ENCODE results near the gene SOX30.

The SOX30 gene

DNA sequence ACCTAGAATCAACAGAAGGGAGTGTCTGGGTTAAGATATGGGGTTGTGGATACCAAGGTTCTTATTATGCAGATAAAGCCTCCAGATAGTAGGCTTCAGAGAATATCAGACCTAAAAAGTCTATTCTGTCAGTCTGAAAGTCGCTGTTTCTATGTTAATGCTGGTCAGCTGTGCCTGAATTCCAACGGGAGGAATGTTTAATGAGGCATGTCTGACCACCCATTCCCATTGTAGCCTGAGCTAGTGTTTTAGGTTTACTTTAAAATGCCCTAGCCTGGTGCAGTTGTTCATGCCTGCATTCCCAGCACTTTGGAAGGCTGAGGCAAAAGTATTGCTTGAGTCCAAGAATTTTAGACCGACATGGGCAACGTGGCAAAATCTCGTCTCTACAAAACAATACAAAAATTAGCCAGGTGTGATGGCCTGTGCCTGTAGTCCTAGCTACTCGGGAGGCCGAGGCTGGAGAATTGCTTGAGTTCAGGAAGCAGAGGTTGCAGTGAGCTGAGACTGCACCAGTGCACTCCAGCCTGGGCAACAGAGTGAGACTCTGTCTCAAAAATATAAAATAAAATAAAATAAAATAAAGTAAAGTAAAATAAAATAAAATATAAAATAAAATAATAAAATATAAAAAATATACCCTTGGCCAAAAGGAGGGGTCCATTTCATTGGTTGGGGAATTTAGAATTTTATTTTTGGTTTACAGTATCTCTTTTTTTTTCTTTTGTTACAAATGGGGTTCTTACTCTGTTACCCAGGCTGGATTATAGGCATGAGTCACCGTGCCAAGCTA is 7.8 kb upstream of the SOX30 start:
- DNase-seq = no peak

DNA sequence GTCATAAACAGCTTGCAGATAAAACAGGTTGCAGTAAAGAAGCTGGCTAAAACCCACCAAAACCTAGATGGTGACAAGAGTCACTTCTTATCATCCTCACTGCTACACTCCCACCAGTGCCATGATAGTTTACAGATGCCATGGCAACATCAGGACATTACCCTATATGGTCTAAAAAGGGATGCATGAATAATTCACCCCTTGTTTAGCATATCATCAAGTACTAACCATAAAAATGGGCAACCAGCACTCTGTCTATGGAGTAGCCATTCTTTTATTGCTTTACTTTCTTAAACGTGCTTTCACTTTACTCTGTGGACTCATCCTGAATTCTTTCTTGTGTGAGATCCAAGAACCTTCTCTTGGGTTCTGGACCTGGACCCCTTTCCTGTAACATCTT is 6.7 kb upstream of the SOX30 start:
- DNase-seq = no peak

DNA sequence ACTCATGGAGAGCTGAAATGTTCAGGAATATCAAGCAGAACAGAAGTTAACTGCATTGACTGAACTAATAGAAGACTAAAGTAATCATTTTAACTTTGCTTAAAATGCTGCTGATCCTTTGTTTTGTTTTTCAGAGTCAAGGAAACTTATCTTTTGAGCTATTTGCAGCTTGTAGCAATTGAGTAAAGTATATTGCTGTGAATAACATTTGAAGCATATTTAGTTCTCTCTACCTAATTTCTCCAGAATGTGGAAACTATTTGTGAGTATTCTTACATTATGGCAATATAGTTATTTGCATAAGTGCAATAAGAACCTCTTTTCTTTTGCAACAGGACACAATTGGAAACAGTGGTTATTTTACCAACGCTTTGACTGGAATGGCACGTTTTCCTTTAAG is 5.3 kb upstream of the SOX30 start:
- no peak for DNase-seq

DNA sequence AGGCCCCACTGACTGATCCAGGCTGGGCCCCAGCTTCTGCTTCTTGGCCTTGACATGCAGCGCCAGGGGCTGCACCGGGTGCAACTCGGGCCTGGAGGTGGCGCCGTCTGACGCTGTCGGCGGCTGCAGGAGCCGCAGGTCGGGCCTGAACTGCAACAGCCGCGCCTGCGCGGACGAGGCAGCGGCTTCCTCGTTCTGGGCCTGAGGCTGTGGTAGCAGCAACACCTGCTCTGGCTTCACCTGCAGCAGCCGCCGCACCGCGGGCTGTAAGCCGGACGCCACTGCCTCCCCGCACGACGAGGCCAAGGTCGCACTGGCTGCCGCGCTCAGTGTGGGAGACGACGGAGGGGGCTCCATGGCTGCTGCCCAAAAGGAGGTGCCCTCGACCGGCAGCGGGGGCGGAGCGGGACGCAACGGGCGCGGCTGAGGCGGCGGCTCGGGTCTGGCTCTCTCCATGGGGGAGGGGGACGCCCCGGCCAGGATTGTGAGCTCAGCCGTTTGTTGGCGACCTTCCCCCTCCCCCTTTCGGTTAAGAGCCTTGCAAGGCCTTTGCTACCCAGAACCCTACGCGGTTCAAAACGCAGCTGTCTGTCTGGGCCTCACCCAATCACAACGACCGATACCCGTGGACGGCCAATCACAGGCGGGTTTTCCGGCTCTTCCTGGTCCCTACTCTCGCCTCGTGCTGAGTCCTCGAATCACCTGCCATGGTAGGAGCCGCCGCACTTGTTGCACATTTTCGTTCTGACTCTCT is 438 bp downstream of the SOX30 start:
- DNase-seq = peak; percentile 62

DNA sequence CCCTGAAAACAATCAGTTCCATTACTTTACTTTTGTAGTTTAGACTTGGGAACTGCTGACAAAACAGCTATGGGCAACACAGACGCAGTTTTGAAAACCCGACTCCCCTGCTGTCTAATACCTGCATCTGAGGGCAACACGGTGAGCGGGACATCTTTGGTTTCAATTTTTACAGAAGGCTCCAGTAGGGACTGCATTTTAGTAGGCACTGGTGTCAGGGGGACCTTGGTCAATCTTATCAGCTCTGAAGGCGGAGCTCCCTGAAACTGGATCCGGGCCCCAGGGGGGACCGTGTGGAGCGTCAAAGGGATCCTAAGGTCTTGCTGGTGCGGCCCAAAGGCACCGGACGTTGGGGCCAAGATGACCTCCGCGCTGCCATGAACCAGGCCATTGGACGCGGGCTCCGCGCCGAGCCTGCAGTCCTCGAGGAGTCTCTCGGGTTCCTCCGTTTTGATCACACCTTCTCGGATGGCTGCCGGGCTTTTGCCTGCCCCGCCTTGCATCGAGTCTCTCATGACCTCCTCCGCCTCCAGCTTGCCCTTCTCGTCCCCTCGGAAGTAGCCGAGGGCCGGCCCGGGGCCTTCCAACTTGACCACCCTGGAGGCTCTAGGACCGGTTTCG is 1.1 kb downstream of the SOX30 start:
- DNase-seq = no peak

DNA sequence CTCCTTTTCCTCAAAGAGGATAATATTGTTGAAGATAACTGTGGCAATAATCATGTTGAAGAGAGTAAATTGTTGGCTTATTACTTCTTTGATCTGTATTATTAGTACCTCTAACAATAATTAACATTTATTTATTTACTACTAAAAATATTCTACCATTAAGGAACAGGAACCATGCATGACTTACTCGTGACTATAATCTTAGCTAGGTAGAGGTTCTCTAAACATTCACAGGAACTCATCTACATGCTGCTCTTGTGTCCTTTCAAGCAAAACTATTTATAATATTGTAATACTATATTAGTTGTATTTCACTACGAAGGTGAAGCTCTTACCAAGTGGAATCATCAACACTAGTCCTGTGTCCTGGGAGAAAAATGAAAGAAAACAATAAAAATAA is 3.1 kb downstream of the SOX30 start:
- no peak for DNase-seq

DNA sequence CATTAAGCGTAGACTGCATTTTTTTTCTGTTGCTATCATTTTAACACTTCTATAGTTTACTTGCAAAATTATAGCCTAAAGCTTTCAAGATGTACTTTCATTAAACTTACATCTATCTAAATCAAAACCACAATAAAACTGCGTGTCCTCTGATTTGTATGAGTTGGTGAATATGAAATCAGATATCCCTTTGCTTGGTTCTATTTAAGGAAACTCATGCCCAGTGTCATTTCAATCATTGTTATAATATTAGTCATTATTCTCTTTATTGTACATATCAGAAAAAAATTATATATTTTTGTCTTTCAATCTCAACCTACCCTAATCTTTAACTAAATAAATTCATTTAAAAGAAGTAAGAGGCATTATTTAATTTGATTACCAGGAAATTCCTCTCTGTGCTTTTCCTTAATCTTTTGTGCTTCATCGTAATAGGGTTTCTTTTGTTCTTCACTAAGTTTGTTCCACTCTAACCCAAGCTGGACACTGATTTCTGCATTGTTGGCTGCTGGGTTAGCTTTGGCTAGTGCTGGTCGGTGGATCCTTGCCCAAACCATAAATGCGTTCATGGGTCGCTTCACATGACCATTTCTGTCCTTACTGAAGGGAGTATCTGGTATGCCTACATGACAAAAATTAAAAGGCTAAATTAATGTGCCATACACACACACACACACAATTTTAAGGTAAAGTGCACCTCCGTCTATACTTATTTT is 3.8 kb downstream of the SOX30 start:
- no peak for DNase-seq

DNA sequence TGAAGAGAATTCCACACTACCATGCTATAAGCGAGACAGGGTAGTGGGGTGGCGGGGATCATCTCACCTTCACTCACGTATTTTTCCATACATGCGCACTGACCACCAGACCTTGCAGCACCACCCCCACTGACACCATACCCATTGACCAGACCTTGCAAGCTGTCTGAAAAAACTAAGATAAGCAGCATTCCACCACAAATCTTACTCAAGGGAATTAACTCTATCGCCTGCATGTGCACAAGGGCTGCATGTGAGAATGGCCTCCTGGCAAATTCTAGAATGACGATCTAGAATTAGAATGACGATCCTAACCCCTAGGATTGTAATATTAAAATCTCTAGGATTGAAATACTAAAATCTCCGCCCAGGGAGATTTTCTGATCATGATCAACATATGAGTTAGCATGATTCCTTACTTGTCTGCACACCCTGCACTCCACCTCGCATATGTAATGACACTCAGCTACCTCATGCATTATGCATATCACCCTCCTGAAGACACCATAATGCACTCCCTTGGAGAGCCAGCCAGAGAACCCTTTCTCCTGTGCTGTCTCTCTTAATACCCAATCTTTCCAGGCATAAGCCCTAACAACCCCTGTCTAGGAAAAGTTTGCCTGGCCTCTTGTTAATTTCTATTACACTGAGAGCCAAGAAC is 11.7 kb downstream of the SOX30 start:
- DNase-seq = no peak

DNA sequence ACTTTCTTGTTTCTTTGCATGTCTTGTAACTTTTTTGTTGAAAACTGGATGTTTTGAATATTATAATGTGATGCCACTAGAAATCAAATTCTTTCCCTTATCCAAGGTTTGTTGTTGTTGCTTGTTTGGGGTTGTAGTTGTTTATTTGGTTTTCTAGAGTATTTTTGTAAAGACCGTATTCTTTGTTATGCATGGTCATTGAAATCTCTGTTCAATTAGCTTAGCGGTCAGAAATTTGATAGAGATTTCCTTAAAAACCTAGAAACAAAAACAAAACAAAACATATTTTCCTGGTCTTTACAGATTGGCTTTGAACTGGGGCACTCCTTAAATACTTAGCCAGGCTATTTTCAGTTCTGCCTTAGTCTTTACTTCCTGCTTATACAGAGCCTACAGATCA is 21.9 kb downstream of the SOX30 start:
- no peak for DNase-seq

DNA sequence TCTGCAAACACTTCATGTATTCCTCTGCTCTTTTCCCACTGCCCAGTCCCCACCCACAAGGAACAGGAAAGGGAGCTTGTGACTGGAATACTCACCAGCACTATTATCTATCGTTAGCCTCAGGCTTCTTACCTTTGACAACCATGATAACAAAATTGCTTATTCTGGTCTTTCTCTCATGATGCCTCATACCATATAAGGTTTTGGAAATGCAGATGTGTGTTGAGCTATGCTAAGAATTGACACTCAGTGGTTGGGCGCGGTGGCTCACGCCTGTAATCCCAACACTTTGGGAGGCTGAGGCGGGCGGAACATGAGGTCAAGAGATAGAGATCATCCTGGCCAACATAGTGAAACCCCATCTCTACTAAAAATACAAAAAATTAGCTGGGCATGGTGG is 25.4 kb downstream of the SOX30 start:
- no peak for DNase-seq

DNA sequence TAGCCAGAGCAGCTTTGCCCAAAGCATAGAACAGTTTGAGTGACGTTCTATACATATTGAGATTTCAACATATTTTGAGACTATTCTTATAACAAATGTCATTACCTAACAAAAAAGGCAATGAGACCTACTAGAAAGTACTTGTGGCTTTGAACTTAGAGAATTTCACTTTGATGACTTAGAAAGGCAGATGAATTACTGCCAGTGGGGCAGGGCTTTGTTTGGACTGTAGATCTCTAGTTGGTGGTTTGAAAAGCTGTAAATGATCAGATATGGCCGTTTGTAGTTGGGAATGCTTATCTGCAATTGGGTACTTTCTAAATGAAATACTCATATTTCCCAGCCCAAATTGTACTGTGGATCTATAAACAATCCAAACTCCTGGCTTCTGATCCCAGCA is 28.1 kb downstream of the SOX30 start:
- no peak for DNase-seq

DNA sequence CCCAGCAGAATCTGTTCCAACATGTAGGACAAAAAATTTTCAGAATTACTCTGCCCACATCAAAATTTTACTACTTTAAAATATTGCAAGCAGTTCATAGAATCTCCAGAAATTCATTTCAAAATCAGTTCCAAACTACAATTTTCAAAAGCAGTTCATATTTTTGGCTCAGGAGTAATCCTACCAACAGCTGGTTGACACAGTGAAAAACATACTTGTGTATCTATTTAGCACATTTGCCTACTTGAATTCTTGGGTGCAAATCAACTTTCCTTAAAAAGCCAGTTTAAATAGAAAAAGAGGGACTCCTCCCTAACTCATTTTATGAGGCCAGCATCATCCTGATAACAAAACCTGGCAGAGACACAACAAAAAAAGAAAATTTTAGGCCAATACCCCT is 31.5 kb downstream of the SOX30 start:
- no peak for DNase-seq

DNA sequence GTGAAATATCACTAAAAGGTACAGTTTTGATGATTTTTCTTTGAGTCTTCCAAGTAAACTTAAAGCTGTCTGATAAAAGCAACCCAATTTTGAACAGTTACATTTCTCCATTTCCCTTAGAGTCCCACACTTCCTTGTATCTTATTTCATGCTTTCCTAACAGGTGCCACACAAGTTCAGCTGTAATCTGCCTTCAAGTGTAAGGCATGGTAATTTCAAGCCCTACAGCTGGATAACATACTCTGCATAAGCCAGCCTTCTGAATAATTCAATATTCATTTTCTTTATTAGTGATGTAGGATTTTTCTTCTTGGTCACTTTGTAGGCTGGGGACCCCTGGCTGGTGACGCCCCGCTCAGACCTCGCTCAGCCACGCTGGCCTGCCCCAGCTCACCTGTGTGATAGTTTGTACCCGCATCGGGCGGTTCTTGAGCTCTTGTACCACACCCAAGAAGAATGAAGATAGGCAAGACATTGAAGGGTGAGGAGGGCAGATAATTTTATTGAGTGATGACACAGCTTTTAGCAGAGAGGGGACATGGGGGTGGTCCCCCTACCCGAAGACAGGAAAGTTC is 34.0 kb downstream of the SOX30 start:
- no peak for DNase-seq

DNA sequence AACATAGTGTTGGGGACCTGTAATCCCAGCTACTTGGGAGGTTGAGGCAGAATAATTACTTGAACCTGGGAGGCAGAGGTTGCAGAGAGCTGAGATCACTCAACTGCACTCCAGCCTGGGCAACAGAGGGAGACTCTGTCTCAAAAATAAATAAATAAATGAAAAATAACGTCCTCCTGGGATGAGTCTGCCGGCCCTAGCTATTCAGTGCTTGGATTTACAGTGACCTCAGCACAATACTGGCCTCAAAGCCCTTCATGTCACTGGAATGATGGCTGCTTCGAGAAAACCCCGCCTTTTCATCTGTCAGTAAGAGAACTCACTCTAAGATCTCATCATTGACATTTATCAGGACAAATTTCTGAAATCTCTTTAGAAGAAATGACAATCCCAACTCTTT is 35.5 kb downstream of the SOX30 start:
- no peak for DNase-seq

DNA sequence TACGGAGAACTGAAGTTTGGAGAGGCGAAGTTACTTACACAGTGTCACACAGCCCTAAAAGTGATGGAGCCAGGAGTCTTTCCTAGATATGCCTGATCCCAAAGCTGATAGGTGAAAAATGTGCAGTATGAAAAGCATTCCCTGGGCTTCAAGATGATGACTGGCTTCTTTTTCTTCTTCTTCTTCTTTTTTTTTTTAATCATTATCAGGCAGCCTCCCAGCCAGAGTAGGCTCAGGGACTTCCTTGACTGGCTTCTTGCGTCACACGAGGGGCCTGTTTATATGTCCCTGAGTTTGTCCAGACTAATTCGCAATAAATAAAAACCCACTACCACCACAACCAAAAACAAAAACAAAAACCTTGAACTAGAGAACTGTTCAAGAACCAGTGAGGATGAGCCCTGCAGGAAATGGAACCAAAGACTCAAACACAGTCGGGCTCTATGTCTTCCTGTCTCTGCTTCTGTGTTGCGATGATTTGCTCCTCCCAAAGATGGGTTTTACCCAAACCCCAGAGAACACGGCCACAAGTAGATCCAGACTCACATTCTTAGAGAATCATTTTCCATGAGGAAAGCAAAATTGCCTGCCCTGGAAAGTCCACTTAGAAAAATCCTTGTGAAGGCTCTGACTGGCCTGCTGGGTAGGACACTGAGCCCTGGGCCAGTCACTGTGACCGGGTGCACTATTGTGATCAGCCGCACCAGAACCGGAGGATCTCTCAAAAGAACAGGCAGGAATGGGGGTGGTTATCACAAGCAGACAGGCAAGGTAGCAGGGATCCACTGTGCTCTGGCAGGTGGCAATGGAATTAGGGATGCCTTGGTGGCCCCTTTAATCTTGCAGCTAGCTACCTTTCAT is 38.6 kb downstream of the SOX30 start:
- DNase-seq = no peak

DNA sequence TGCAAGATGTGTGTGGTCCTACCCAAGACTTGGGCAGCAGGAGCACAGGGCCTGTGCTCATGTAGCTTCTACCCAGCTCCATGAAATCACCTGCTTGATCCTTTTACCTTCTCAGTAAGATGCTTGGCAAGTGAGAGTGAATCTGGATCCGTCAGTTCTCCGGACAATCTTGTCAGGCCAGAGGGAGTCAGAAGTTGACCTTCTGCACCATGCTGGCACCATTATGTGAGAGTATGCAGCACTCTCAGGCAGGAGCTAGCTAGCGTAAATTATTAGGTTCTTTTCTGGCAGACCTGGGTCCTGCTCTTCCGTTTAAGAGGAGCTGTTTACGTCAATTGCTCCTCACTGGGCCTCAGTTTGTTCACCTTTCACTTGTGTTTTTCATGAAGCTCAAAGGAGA is 39.7 kb downstream of the SOX30 start:
- DNase-seq = no peak

DNA sequence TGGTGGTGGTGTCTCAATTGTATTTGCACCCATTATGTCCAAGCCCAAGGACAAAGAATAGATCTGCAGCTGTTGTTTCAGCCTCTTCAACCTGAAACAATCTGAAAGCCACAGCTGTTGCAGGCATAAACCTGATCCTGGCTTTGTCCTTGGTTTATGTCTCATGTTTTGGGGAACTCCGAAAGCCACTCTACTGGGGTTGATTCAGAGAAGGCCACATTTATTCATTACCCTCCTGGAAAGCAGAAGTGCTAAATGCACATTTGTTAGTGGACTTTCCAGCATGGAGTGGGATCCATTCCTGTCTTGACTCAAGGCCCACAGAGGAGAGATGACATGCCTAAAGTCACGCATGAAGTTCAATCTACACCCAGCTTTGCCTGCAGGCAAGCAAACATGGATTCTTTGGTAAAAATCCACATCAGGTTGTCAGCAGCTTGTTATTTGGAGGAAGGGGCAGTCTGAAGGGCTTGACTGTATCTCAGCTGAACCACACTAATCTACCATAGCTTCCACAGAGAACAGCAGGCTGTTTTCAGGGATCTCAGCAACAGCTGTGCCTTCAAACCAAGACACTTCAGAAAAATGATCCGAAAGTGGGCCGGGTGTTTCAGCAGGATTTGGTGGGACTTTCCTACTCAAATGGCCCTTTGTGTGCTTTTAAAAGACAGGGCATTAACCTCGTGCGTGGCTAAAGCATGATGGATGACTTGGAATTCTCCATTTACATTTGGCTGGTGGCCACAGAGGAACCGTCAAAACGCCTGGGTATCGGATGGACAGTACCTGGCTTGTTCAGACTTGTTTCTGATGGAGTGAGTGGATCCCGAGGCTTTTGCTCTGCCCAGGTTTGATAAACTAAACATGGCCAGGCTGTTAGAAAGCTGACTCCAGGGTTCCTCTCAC is 40.4 kb downstream of the SOX30 start:
- DNase-seq = no peak

DNA sequence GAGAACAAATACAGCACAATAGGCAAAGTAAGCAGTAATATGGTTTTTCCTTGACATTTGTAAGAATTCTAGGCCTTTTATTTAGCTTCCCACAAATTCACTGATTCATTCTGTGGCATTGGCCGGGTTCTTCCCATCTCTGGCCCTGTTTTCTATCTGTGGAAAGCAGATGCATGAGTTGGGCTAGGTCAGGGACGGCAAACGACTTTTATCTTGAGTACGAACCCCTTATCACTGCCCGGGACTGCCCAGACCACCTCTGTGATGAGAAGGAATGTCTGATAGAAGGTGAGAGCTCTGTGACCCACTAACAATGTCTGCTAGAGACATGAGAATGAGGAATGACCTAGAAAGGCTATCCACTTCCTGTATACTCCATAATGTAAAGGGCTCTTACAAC is 41.2 kb downstream of the SOX30 start:
- no peak for DNase-seq

DNA sequence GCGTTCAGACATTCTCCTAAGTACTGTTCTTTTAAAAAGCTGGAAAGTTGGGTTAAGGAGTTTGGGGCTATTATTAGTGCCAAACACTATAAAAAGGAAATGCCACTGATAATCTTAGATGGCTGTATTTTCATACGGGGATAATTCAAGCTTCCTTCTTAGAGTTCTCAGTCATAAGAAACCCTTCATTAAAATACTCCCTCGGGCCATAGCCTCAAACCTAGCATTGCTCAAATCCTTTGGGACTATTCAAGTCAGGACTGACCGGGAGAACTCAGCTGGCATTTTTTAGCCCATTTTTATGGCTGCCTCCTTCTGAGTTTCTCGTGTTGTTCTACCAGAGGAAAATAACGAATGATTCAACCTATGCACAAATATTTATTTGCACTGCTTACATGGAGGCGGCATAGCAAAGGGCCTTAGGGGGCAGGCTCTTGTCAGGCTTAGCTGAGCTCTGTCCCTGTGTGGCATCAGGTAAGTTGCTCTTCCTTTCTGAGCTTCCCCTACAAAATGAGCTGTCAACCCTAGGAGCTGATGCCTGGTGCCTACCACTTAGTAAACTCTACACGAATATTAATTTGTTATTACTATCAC is 43.2 kb downstream of the SOX30 start:
- no peak for DNase-seq

All from NCI-H1417 treated with DMSO at 0.1 percent for 48 hours (cell line).